HG03039 (cell line): ENCODE results near the gene PTPRD.

Source experiments
- ATAC-seq: cut with Tn5 transposase; IDR thresholded peaks from one replicate; pipeline ENCODE4 v1.9.1; 2021; ENCODE audit warnings: mild to moderate bottlenecking, moderate library complexity; ENCODE audit not compliant: unreplicated experiment

PTPRD gene

GRCh38 chr9:9917400-9917799 lies 695.4 kb downstream of the PTPRD start:
- ATAC-seq: no peak

- no peak for ATAC-seq
Observed at GRCh38 chr9:9914174-9914573, 698.6 kb downstream of the PTPRD start.

GRCh38 chr9:9913276-9913832 lies 699.4 kb downstream of the PTPRD start:
- no peak for ATAC-seq

- no peak for ATAC-seq
Observed at GRCh38 chr9:9912459-9912858, 700.3 kb downstream of the PTPRD start.

- ATAC-seq: no peak
Observed at GRCh38 chr9:9905736-9906135, 707.1 kb downstream of the PTPRD start.

- ATAC-seq: no peak
Observed at GRCh38 chr9:9904041-9904440, 708.8 kb downstream of the PTPRD start.

GRCh38 chr9:9901624-9902023 lies 711.2 kb downstream of the PTPRD start:
- ATAC-seq: no peak

GRCh38 chr9:9893837-9894236 lies 719.0 kb downstream of the PTPRD start:
- ATAC-seq: no peak

GRCh38 chr9:9892217-9892616 lies 720.6 kb downstream of the PTPRD start:
- no peak for ATAC-seq

- ATAC-seq: no peak
Observed at GRCh38 chr9:9881692-9882091, 731.1 kb downstream of the PTPRD start.

GRCh38 chr9:9874270-9874669 lies 738.5 kb downstream of the PTPRD start:
- no peak for ATAC-seq

GRCh38 chr9:9862235-9862810 lies 750.5 kb downstream of the PTPRD start:
- ATAC-seq: no peak

- no peak for ATAC-seq
Observed at GRCh38 chr9:9855177-9856078, 757.4 kb downstream of the PTPRD start.

- ATAC-seq: no peak
Observed at GRCh38 chr9:9847750-9848149, 765.1 kb downstream of the PTPRD start.

GRCh38 chr9:9846557-9846956 lies 766.2 kb downstream of the PTPRD start:
- no peak for ATAC-seq

- no peak for ATAC-seq
Observed at GRCh38 chr9:9820436-9820835, 792.4 kb downstream of the PTPRD start.

GRCh38 chr9:9819886-9820285 lies 792.9 kb downstream of the PTPRD start:
- no peak for ATAC-seq

- ATAC-seq: no peak
Observed at GRCh38 chr9:9817176-9817575, 795.6 kb downstream of the PTPRD start.

GRCh38 chr9:9804109-9804508 lies 808.7 kb downstream of the PTPRD start:
- no peak for ATAC-seq

- ATAC-seq: no peak
Observed at GRCh38 chr9:9799287-9799686, 813.5 kb downstream of the PTPRD start.

GRCh38 chr9:9792144-9792857 lies 820.5 kb downstream of the PTPRD start:
- ATAC-seq: no peak
